HepG2 (cell line): ENCODE results near the gene PRCD. TPM values are rescaled to one million over a fixed set of nuclear protein-coding genes. Genes with fewer than 3 reads are reported as not detected.

Experiments used
- AGO1 ChIP-seq: fragments of 200-400 bp; formaldehyde crosslinking; IDR thresholded peaks from 2 replicates; pipeline ENCODE4 v1.6.1; 2017; ENCODE audit warnings: mild to moderate bottlenecking, low read depth, low read length, moderate library complexity; ENCODE audit not compliant: poor library complexity, severe bottlenecking
- CENPBD1 ChIP-seq: sonication (generic); formaldehyde crosslinking; IDR thresholded peaks from 2 replicates; pipeline ENCODE4 v1.8.0; 2022; ENCODE audit warnings: missing genetic modification reagents, low read depth, mild to moderate bottlenecking, borderline replicate concordance
- HMG20A ChIP-seq: IDR thresholded peaks from 2 replicates; pipeline ENCODE4 v1.6.1; 2016; ENCODE audit warnings: borderline replicate concordance
- NCOA5 ChIP-seq: sonication (generic); formaldehyde crosslinking; IDR thresholded peaks from 2 replicates; pipeline ENCODE4 v1.4.0; 2020; ENCODE audit warnings: missing genetic modification reagents
- NCOR1 ChIP-seq: fragments of 200-600 bp; sonication (generic); IDR thresholded peaks from 2 replicates; pipeline ENCODE4 v1.7.0; 2017; ENCODE audit warnings: antibody characterized with exemption, low read length, borderline replicate concordance
- NFKBIZ ChIP-seq: IDR thresholded peaks from 2 replicates; pipeline ENCODE4 v1.6.1; 2018; ENCODE audit warnings: missing genetic modification reagents, missing compliant biosample characterization
- NRL ChIP-seq: sonication (generic); formaldehyde crosslinking; IDR thresholded peaks from 2 replicates; pipeline ENCODE4 v1.5.0; 2020; ENCODE audit warnings: missing genetic modification reagents, mild to moderate bottlenecking, moderate library complexity, borderline replicate concordance
- PAX8 ChIP-seq: sonication (generic); formaldehyde crosslinking; IDR thresholded peaks from 2 replicates; pipeline ENCODE4 v1.8.0; 2022; ENCODE audit warnings: mild to moderate bottlenecking, missing genetic modification reagents, borderline replicate concordance
- REL ChIP-seq: sonication (generic); formaldehyde crosslinking; conservative IDR thresholded peaks from 2 replicates; pipeline ENCODE4 v1.8.0; 2022; ENCODE audit warnings: mild to moderate bottlenecking, missing genetic modification reagents, moderate library complexity
- SIX1 ChIP-seq: sonication (generic); formaldehyde crosslinking; IDR thresholded peaks from 2 replicates; pipeline ENCODE4 v1.4.0; 2020; ENCODE audit warnings: missing genetic modification reagents, borderline replicate concordance
- SRY ChIP-seq: sonication (generic); formaldehyde crosslinking; IDR thresholded peaks from 2 replicates; pipeline ENCODE4 v1.8.0; 2022; ENCODE audit warnings: mild to moderate bottlenecking, missing genetic modification reagents
- STAG1 ChIP-seq: sonication (generic); formaldehyde crosslinking; IDR thresholded peaks from 2 replicates; pipeline ENCODE4 v1.4.0; 2020; ENCODE audit warnings: missing genetic modification reagents
- ZFAT ChIP-seq: sonication (generic); formaldehyde crosslinking; conservative IDR thresholded peaks from 2 replicates; pipeline ENCODE4 v1.8.1; 2023; ENCODE audit warnings: missing genetic modification reagents, inconsistent platforms
- ZMYM4 ChIP-seq: sonication (generic); formaldehyde crosslinking; IDR thresholded peaks from 2 replicates; pipeline ENCODE4 v1.8.1; 2023; ENCODE audit warnings: mild to moderate bottlenecking, missing genetic modification reagents
- ZNF12 ChIP-seq: sonication (generic); formaldehyde crosslinking; IDR thresholded peaks from 2 replicates; pipeline ENCODE4 v1.5.0; 2020; ENCODE audit warnings: missing genetic modification reagents
- ZNF264 ChIP-seq: sonication (generic); formaldehyde crosslinking; IDR thresholded peaks from 2 replicates; pipeline ENCODE4 v1.4.0; 2020; ENCODE audit warnings: missing genetic modification reagents
- ZNF407 ChIP-seq: sonication (generic); formaldehyde crosslinking; IDR thresholded peaks from one replicate; pipeline ENCODE4 v1.5.1; 2020; ENCODE audit warnings: mild to moderate bottlenecking, missing genetic modification reagents; ENCODE audit errors: not compliant biosample characterization
- ZNF496 ChIP-seq: sonication (generic); formaldehyde crosslinking; IDR thresholded peaks from 2 replicates; pipeline ENCODE4 v1.8.1; 2023; ENCODE audit warnings: mild to moderate bottlenecking, moderate library complexity, missing genetic modification reagents; ENCODE audit not compliant: insufficient replicate concordance
- ZNF800 ChIP-seq: sonication (generic); formaldehyde crosslinking; IDR thresholded peaks from 2 replicates; pipeline ENCODE4 v1.4.0; 2020; ENCODE audit warnings: missing genetic modification reagents
- polyA plus RNA-seq, 8 experiments: library from polyadenylated mRNA; depleted of rRNA in 3 of 8; stranded (reverse) in 7 of 8; unstranded in 1 of 8; fragments of >200 nt; fragmentation: Illumina TruSeq in 4 of 8; extraction: Trizol in 4 of 8; gene quantifications; 2 replicates each; pipeline versions ENCODE4 v1.2.1 to v1.2.3, GENCODE V29; 2011 to 2016; ENCODE audit warnings: low read depth in 4 of 8, missing spikeins in 1 of 8, mixed read lengths in 1 of 8; ENCODE audit not compliant: insufficient read depth in 1 of 8
- total RNA-seq, 5 experiments: library from RNA; depleted of rRNA; stranded (reverse); fragments of >200 nt; fragmentation: Illumina TruSeq; extraction: Trizol; gene quantifications; 2 replicates each; pipeline ENCODE4 v1.2.3, GENCODE V29; 2016; ENCODE audit warnings: low read depth in 1 of 5

Gene PRCD
- total and polyA plus RNA-seq, 2 of the 13 experiments (the other 11 are each of a cell fraction or from before 2014, with no cell fraction given) = 0.51 TPM; not detected in 1

GRCh38 chr17:76557368-76558197 is 17.7 kb downstream of the PRCD start (continued):
- TF ChIP-seq ZNF12 (peak; percentile 21), NCOR1 (no peak), ZNF264 (CRISPR knock-in tag) (no peak; the same call in 1 of the 2 replicates), REL (peak; percentile 81; the same call in 1 of the 2 replicates), ZNF496 (CRISPR knock-in tag) (no peak), STAG1 (CRISPR knock-in tag) (peak; percentile 58), ZNF407 (CRISPR knock-in tag) (peak; percentile 52), SRY (CRISPR knock-in tag) (no peak; the same call in 1 of the 2 replicates), AGO1 (peak; percentile 64), NRL (CRISPR knock-in tag) (peak; percentile 95), SIX1 (no peak; the same call in 1 of the 2 replicates), PAX8 (CRISPR knock-in tag) (peak; percentile 95; the same call in 1 of the 2 replicates), CENPBD1 (no peak), NCOA5 (CRISPR knock-in tag) (no peak), ZFAT (CRISPR knock-in tag) (no peak), HMG20A (CRISPR knock-in tag) (0 out of 2 replicates have a peak, but pooled peaks have one; percentile 43), NFKBIZ (peak; percentile 47; the same call in 1 of the 2 replicates), ZMYM4 (CRISPR knock-in tag) (peak; percentile 90), ZNF800 (CRISPR knock-in tag) (0 out of 2 replicates have a peak, but pooled peaks have one; percentile 8)
